GM23338 (cell line): ENCODE measurements around the gene TIE1.

Experiments
- CTCF ChIP-seq, 2 experiments: fragments of 200-600 bp in 1 of 2; sonication (generic) in 1 of 2; conservative IDR thresholded peaks; 2 replicates each; pipeline versions ENCODE4 v1.5.1 to v1.6.1; 2016 to 2017; ENCODE audit warnings: antibody characterized with exemption in 2 of 2, low read depth in 2 of 2, mild to moderate bottlenecking in 2 of 2, moderate library complexity in 1 of 2
- ETS1 ChIP-seq: IDR thresholded peaks from 2 replicates; pipeline ENCODE4 v1.6.1; 2016; ENCODE audit warnings: antibody characterized with exemption
- EZH2 ChIP-seq: fragments of 200-600 bp; sonication (generic); IDR thresholded peaks from one replicate; pipeline ENCODE4 v1.8.0; 2017; ENCODE audit warnings: antibody characterized with exemption, mild to moderate bottlenecking, low read depth; ENCODE audit not compliant: unreplicated experiment
- EZH2phosphoT487 ChIP-seq: fragments of 200-600 bp; sonication (generic); IDR thresholded peaks from one replicate; pipeline ENCODE4 v1.8.1; 2018; ENCODE audit warnings: antibody characterized with exemption; ENCODE audit not compliant: unreplicated experiment
- JUNB ChIP-seq: IDR thresholded peaks from one replicate; pipeline ENCODE4 v1.6.1; 2016; ENCODE audit warnings: antibody characterized with exemption; ENCODE audit not compliant: unreplicated experiment
- NANOG ChIP-seq: IDR thresholded peaks from 2 replicates; pipeline ENCODE4 v1.6.1; 2016; ENCODE audit warnings: antibody characterized with exemption, borderline replicate concordance
- POLR2AphosphoS5 ChIP-seq: IDR thresholded peaks from 2 replicates; pipeline ENCODE4 v1.6.1; 2016; ENCODE audit warnings: antibody characterized with exemption, low read depth
- REST ChIP-seq: IDR thresholded peaks from one replicate; pipeline ENCODE4 v1.6.1; 2018; ENCODE audit warnings: antibody characterized with exemption; ENCODE audit not compliant: unreplicated experiment
- STAT1 ChIP-seq: IDR thresholded peaks from one replicate; pipeline ENCODE4 v1.6.1; 2016; ENCODE audit warnings: antibody characterized with exemption; ENCODE audit not compliant: unreplicated experiment
- ZNF331 ChIP-seq: fragments of 250-450 bp; sonication (Bioruptor Pico); IDR thresholded peaks from 2 replicates; pipeline ENCODE4 v1.5.0; 2020; ENCODE audit warnings: low read depth, mild to moderate bottlenecking, moderate library complexity

- no peak for TF ChIP-seq CTCF (conservative IDR thresholded peaks at IDR 0.05; ENCODE audit: low read depth in 2 of 2)
- TF ChIP-seq POLR2AphosphoS5, result no peak
- TF ChIP-seq STAT1, result no peak
- TF ChIP-seq REST, result no peak
- TF ChIP-seq EZH2, result no peak
- no peak for TF ChIP-seq ETS1
- TF ChIP-seq EZH2phosphoT487, result no peak
- TF ChIP-seq NANOG, result no peak
- no peak for TF ChIP-seq ZNF331 (CRISPR knock-in tag)
- TF ChIP-seq JUNB, result no peak
Observed at GRCh38 chr1:43293176-43293575, 7.6 kb upstream of the TIE1 start.
